ENCODE data around the gene ADSL.

DNA sequence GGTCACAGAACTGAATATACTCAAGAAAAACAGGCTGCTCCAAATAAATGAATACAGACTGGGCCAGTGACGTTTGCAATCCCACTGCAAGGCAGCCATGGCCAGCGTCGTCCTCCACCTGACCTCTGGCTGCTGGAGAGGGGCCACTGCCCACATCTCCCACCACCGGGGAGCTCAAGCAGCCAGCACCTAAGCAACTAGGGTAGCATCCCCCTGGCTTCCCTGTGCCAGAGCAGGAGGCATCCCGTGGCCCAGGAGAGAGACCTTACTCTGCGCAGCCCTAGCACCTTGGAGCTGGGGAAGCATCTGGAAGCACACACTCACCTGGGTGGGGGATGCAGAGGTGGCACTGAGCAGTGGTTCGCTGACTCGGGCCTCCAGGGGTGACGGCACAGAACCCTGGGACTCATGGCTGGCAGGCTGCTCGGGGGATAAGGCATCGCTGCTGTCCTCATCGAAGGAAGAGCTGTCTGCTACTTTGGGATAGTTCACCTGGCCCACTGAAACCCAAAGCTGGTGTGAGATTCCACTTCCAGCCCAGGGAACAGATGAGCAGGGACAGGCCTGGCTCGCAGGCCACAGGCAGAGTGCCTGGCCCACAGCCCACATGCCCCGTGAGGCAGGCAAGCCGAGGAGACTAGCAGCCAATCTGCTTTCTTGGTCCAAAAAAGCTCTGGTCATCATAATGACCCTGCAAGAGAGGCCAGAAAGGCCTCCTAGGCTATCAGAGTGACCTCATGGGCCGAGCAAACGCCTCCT is 77.8 kb downstream of the ADSL start:
- TF ChIP-seq, protein P1, sequence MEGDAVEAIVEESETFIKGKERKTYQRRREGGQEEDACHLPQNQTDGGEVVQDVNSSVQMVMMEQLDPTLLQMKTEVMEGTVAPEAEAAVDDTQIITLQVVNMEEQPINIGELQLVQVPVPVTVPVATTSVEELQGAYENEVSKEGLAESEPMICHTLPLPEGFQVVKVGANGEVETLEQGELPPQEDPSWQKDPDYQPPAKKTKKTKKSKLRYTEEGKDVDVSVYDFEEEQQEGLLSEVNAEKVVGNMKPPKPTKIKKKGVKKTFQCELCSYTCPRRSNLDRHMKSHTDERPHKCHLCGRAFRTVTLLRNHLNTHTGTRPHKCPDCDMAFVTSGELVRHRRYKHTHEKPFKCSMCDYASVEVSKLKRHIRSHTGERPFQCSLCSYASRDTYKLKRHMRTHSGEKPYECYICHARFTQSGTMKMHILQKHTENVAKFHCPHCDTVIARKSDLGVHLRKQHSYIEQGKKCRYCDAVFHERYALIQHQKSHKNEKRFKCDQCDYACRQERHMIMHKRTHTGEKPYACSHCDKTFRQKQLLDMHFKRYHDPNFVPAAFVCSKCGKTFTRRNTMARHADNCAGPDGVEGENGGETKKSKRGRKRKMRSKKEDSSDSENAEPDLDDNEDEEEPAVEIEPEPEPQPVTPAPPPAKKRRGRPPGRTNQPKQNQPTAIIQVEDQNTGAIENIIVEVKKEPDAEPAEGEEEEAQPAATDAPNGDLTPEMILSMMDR (IDR thresholded peaks at IDR 0.05) = no peak
- TF ChIP-seq POLR2A (IDR thresholded peaks at IDR 0.05) = no peak
